T1000 (cell line): Measurements from ENCODE around the gene FOXA2.
"Not testable (repeated sequence)": the region's sequence is repeated elsewhere in the genome, so short reads cannot be mapped to it uniquely, and the experiment has no call there.

Experiments used
- DNase-seq: peaks from one replicate; lab custom pipeline; 2025; ENCODE audit warnings: mixed read lengths; lab: John Stamatoyannopoulos, UW

FOXA2 gene

DNA sequence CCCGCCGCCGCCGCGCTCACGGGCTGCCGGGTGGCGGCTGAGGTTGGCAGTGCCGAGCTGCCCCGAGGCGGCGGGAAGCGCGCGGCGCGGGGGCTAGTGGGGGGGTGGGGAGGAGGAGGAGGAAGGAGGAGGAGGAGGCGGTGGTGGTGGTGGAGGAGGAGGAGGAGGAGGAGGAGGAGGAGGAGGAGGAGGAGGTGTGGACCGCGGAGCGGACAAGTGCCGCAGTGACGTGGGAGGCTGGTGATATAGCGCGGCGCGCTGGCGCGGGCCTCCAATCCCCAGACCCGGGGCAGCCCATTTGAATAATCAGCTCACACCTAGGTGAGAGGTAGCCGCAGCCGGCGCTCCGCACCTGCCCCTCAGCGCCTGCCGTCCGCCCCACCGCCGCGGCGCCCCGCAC lies at the start of gene FOXA2:
FOXA2 (minus strand) TSS at position 51 of the 400 bp plus-strand sequence. CDS start 294 bp downstream, outside the sequence.
- DNase-seq: no peak

DNA sequence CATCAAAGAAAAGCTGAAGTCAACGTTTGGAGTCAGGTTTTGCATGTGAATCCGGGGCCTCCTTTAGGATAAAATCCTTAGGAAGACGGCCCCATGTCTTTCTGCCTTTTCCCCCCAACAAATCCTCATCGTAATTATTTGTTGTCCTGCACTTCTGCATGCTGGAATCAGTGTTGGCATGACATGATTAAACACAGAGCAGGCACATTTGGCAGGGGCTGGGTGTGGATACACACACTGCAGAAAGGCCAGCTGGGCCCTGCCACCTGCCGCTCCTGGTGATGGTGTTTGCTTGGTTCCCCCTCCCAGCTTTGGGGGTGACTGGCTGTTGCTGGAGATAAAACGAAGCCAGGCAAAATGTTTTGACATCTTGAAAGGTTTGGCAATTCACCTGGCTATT lies 46.3 kb upstream of the FOXA2 start:
- no peak for DNase-seq

DNA sequence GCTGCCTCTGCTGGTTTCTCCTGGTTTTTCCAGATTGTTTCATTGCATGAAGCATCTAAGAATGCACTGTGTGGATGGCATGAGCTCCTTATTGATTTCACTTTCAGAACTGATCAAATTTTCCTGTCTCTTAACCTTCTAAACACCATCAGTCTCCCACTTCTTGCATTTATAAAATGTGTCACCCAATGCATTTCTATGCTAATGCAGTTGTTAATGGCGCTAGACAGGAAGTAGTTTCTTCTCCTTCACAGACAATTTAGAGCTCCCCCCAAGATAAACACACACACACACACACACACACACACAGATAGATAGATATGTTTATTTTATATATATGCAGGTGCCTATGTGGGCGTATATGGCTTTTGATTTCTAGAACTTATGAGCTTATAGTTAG lies 45.6 kb upstream of the FOXA2 start:
- DNase-seq: no peak

DNA sequence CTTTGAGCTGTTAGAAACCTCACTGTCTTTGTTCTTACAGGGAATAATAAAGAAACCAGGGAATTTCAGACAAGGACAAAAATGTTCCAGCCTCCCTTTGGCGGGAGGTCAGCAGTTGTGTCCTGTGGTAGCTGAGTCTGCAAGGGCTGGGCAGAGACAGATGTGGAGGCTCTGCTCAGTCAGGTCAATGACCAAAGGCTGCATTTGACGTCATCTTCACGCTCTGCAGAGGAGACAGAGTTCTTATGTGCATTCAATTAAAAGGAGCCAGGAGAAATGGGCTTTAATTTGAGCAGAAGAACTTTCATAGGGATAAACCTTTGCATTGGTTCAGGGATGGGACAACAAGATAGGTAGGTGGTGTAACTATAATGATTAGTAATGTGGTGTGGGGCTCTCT lies 45.1 kb upstream of the FOXA2 start:
- no peak for DNase-seq

DNA sequence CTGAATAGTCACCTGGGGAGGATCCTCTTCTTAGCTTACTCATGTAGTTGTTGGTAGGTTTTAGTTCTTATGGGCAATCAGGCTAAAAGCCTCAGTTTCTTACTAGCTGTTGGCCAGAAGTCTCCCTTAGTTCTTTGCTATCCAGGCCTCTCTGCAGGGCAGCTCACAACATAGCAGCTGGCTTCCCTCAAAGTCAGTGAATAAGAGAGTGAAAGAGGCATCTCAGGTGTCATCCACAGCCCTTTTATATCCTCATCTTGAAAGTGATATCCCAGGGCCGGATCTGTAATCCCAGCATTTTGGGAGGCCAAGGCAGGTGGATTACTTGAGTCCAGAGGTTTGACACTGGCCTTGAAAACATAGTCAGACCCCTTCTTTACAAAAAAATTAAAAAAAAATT lies 42.1 kb upstream of the FOXA2 start:
- DNase-seq: no peak

DNA sequence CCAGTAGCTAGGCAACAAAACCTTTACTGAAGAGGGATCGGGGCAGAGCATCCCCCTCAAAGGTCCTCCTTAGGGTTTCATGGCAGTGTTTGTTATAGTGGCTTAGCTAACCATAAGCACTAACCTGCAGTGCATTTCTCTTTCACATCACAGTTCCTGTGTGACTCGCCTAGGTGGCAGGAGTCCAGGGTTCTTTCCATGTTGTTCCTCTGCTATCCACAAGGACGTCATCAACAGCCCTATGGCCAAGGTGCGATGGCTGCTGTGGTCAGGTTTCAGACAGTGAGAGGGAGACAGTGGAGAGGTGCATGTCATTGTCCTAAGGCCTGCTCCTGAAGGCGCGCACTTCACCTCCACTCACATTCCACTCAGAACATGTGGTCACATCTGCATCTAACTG lies 38.8 kb upstream of the FOXA2 start:
- DNase-seq: no peak

DNA sequence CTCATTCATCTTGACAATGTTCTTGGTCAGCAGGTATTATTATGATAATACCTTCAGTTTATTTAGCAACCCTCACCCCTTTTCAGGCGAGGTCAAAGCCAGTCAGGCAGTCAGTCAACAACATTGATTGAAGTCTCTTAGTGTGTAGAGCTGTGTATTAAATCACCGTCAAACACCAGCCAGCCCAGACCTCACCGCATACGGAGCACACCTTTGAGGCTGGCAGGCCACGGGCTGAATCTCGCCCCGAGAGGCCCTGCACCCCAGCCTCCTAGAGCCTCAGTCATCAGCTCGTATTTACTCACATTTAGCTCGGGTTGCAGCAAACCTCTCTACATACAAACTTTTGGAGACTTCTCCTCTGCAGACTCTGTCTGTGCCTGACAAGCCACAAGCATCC lies 36.0 kb upstream of the FOXA2 start:
- DNase-seq: no peak

DNA sequence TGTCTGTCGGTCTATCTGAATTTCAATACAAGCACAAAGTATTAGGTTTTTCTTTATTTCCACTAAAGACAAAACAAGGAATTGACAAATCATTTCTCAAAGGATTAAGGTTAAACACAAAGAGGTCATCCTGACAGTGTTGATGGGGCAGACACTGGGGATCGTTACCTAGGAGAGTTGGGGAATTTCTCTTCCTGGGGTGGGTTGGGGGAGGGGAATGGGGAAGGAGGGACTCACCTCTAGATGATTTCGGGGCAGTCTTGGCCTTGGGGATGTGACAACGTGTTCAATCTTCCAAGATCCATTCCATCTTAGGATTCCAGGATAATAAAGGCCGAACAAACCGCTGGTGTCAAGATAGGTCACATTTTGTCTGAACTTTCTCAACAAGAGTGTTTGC lies 35.4 kb upstream of the FOXA2 start:
- DNase-seq: no peak

DNA sequence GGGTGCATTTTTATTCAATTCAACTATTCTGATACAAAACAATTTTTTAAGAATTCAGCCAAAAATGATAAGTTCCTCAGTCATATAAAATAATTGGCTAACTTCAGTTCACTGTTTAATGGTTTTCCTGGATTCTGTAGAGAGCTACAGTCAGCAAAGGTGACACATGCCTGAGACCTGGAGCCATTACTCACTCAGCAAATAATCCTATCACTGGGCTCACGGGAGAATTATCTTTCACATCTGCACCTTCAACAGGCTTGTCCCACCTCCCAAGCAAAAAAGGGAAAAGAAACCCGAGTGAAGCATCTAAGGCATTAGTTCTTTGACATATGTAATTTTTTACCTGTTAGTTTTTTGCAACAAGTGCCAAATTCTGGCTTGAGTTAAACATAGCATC lies 34.9 kb upstream of the FOXA2 start:
- DNase-seq: no peak

DNA sequence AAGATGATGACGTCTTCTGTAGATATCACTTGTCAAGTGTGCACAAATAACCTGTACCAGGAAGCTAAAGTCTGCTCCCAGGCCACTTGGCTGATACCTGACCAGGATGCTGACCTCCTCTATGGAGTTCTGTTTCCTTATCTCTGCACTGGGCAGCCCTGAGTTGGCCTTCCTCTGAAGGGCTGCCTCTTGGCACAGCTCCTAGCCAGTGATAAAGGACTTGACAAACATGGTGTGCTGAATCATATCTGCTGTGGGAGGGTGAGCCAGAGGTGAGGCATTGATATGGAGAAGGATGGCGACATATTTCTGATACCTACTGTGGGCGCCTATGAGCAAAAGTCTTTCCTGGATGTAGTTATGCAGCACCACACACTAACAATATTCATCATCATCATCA lies 32.8 kb upstream of the FOXA2 start:
- no peak for DNase-seq

DNA sequence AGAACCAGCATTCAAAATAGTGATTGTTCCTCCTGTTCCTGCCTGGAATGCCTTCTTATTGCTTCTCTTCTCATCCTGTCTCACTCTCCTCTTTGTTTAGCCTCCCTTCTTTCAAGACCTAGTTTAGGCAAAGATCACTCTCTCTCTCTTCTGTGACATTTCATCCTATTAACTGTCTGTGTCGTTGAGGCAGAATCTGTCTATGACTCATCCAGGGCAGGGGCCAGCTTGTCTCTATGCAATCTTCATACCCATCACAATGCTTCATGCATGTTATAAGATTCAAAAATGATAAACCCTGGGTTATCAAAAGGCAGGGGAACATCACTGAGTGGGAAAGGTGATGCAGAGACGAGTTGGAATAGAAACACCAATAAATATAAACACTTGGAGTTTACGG lies 32.2 kb upstream of the FOXA2 start:
- DNase-seq: no peak

DNA sequence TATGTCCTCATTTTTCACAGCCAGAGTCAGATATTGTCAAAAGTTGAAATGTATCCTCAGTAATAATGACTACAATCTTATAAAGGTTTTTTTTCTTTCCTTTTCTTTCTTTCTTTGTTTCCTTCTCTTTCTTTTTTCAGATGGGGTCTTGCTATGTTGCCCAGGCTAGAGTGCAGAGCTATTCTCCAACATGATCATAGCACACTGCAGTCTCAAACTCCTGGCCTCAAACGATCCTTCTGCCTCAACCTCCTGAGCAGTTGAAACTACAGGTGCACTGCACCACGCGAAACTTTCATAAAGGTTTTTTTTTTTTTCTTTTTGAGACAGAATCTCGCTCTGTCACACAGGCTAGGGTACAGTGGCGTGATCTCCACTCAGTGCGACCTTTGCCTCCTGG lies 31.1 kb upstream of the FOXA2 start:
- DNase-seq: no peak

DNA sequence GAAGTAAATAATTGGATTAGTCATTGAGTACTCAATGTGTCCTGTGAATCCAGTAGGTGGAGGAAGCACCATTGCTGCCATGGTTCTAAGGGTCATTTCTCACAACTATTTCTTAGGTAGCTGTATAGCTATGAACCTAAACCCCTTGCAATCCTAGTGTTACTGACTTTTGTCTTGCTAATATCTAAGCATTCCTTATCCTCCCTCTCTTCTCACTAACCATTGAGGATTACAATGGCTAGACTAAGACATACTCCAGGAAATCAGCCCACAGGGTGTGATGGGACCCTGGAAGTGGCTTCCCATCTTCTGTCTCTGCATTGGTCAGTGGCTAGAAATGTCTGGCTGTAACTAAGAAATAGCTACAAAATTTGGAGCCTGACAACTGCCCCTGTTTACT lies 27.3 kb upstream of the FOXA2 start:
- DNase-seq: no peak

DNA sequence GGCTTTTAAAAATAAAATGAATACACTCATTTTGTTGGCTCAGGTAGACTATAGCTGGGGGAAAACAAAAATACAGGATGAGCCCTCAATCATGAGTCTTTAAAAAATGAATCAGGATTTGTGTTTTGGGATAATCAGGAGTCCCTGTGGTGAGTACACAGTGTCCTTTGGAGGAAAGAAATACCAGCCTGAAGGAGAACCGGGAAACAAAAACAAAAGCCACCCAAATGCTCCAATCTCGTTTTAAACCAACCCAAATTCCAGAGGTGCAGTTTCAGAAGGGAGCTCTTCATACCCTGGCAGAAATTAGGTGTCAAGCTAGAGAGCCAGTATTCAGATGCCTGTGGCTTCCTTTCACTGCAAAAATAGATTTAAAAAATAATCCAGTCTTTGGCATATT lies 23.3 kb upstream of the FOXA2 start:
- no peak for DNase-seq

DNA sequence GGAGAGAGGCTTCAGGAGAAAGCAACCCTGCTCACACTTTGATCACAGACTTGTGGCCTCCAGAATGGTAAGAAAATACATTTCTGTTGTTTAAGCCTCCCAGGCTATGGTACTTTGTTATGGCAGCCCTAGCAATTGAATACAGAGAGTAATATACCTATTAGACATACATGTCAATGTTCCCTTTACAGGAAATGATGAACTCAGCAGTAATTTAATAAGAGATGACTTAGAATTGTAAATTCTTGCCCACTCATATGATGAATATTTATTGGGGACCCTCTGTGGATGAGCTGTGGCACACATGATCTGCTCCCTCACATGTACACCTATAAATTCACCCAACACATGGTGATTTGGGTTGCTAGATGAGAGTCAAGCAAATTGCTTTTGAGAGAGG lies 20.4 kb upstream of the FOXA2 start:
- DNase-seq: no peak

DNA sequence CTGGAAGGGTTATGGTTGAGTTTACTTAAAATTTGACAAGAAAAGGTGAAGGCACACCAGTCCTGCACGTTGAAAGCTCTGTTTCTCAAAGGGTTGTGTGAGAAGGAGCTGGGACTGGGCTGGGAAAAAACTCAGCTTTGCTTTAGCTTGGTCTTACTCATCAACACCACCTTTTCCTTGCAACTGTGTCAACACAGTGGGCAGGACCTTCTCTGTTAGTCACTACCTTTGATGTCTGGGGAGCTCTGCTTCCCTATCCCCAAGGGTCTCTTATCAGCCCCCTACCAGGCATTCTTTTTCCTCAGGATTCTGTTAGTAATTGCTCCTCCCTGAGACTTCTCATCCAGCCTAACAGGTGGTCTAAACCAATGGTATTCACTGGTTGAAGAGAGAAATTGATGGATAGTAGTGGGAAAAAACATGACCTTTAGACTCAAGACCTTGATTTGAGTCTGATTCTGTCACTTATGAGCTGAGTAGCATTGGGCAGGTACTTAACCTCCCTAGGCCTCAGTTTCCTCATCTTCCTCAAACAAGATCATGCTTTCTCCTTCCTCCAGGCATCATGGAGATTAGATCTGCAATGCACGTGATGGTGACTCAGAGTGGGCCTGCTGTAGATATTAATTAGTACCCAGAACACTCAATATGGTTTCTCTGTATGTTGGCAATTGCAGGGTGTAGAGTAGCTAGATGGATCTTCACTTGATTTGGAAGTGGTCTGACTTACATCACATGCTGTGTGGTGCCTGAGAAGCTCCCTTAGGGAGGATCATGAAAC lies 17.2 kb upstream of the FOXA2 start:
- DNase-seq: no peak

DNA sequence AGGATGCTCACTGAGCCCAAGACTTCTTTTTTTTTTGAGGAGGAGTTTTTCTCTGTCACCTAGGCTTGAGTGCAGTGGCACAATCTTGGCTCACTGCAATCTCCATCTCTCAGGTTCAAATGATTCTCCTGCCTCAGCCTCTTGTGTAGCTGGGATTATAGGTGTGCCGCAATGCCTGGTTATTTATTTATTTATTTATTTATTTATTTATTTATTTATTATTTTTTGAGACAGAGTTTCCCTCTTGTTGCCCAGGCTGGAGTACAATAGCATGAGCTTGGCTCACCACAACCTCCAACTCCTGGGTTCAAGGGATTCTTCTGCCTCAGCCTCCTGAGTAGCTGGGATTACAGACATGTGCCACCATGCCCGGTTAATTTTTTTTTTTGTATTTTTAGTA lies 14.9 kb upstream of the FOXA2 start:
- not testable (repeated sequence) for DNase-seq

DNA sequence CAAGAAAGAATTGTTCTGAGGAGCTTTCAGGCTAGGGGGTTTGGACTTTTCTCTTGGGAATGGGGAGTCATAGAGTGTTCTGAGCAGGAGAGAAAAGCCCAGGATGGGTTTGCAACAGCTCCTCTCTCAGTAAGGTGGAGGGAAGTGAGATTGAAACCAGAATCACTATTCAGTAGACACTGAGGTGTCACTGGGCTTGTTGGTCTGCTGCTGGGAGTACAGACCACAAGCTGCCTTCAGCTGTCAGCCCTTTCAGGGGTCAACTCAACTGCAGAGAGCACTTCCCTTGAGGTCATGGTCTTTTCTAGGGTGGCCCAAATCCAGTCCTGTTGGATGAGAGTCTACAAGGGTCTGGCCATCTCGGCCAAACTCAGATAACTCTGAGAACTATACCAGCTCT lies 12.9 kb upstream of the FOXA2 start:
- no peak for DNase-seq

DNA sequence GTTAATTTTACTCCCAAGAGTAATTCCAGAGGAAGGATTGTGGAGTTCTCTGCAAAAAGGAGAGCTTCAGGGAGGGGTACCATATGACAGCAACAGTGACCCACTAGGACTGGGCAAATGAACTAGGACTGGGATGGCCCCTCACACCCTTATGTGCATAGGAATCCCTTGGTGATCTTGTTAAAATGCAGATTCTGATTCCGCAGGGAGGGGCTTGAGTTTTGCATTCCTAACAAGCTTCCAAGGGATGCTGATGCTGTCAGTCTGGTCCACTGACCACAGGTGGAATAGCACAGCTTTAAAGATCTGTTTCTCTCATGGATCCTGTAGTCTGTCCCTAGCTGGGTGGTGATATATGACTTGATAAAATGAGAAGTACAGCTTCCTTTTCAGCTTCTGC lies 6.3 kb upstream of the FOXA2 start:
- DNase-seq: no peak

DNA sequence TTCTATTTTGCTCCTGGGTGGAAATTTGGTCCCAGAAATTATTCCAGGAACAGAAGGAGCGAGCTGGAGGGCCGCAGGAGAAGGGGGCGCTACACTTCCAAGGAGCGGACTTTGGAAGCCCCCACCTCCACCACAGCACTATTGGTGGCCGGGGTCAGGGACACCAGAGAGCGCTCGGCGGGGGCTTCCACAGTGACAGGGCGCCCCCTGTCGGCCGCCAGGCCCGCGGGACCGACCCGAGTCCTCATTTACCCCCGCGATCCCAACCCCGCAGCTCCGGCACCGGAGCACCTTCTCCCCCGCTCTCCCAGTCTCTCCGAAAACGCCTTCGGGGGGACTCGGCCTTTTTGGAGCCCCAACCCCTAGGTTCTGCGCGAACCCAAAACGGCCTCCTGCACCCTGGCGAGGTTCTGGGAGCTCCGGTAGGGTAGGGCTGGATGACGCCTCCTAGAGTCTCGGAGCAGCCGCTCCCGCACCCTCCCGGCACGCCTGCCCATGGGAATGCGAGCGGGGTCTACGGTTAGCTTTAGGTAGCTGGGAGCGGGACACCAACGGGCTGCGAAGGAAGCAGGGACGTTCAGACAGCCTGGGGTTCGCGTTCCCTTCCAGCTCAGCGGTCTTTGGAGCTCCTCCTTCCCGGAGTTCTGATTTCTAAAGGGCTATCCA lies 2.4 kb upstream of the FOXA2 start:
- no peak for DNase-seq

DNA sequence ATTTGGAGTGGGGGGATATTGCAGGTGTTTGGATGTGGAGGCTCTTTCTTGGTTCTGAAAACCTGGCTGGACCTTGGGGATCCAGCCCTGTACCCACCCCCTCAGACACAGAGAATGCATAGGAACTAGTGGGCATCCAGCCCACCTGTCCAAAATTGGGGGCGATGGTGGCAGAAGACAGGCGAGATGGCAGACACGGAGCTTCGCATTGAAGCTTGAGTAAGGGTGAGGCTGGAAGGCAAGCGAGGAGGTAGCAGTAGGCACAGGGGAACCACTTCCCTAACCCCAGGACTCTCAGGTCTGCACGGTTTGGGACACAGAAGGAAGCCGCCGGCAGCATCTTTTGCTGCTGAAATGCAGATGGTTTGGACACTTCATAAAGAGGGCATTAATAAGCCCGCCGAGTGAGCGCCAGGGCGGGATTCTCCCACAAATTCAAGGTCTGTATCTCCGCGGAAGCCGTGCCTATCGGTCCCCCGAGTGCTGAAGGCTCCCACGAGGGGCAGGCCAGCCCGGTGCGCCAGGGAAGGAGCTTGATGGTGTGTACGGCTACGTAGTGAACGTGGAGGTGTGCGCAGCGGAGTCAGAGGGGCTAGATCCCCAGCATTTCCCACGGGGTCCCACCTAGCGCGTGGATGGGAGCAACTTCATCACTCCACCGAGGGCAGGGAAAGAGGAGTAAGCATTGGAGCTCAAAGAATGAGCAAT lies 1.6 kb upstream of the FOXA2 start:
- no peak for DNase-seq

DNA sequence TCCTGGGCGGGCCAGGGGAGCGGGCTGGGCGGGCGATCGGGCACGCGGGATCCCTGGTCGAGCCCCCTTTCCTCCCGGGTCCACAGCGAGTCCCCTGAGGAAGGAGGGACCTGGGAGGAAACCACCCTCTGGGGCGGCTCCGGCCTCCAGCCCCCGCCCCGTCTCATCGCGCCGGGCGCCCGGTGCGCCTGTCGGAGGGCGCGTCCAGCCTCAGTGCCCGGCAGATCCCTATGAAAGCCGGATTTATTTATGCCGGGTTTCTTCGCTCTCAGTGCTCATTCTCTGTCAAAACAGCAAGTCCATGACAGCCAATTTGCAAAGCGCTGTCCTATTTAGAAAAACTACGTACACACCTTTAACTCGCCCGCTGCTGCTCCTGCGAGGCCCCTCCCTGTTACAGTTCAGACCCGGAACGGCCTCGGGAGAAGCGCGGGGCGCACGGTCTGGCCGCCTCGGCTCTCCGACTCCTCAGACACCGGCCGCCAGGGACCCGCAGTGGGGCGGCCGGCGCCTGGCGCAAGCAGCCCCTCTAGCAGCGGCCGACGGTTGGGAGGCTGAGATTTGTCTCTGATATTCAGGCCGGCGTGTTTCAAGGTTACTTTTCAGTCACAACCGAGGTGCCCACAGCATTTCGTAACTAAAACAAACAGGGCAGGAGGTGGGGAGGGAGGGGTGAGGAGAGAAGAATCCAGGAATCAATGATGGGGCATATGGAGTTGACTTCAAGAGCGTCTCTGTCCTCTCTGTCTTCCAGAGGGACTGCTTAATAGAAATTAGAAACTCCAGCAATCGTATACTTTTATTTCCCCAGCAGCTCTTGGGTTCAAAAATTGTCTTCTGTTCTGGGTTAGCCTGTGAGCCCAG lies 782 bp upstream of the FOXA2 start:
- DNase-seq: no peak
